SH-SY5Y (cell line): Measurements from ENCODE around the gene PACS2.

ENCODE experiments used
- GATA2 ChIP-seq: IDR thresholded peaks from 2 replicates; pipeline ENCODE4 v1.6.1; 2011; ENCODE audit warnings: mild to moderate bottlenecking, low read depth, low read length
- GATA3 ChIP-seq: IDR thresholded peaks from 2 replicates; pipeline ENCODE4 v1.6.1; 2011; ENCODE audit warnings: low read depth, mild to moderate bottlenecking, low read length, moderate library complexity

PACS2 gene

GRCh38 chr14:105369653-105370040 is 55.1 kb downstream of the PACS2 start:
- TF ChIP-seq GATA3, result no peak
- TF ChIP-seq GATA2, result no peak

GRCh38 chr14:105374389-105374788 is 59.8 kb downstream of the PACS2 start:
- no peak for TF ChIP-seq GATA2
- no peak for TF ChIP-seq GATA3

GRCh38 chr14:105375635-105376057 is 61.1 kb downstream of the PACS2 start:
- TF ChIP-seq GATA3 (no peak), GATA2 (no peak)

GRCh38 chr14:105376521-105377440 is 62.2 kb downstream of the PACS2 start:
- TF ChIP-seq GATA3, result no peak
- no peak for TF ChIP-seq GATA2

- no peak for TF ChIP-seq GATA3
- TF ChIP-seq GATA2, result no peak
Measured at GRCh38 chr14:105377555-105378182, 63.1 kb downstream of the PACS2 start.

GRCh38 chr14:105378199-105378598 is 63.7 kb downstream of the PACS2 start:
- TF ChIP-seq GATA2 (no peak), GATA3 (no peak)

GRCh38 chr14:105378873-105379685 is 64.5 kb downstream of the PACS2 start:
- TF ChIP-seq GATA2 (no peak), GATA3 (no peak)

- TF ChIP-seq GATA3 (no peak), GATA2 (no peak)
Measured at GRCh38 chr14:105379946-105380345, 65.4 kb downstream of the PACS2 start.

- TF ChIP-seq GATA3, result no peak
- TF ChIP-seq GATA2, result no peak
Measured at GRCh38 chr14:105380756-105381155, 66.2 kb downstream of the PACS2 start.

- TF ChIP-seq GATA3, result no peak
- no peak for TF ChIP-seq GATA2
Measured at GRCh38 chr14:105381446-105382342, 67.1 kb downstream of the PACS2 start.

- TF ChIP-seq GATA2, result no peak
- no peak for TF ChIP-seq GATA3
Measured at GRCh38 chr14:105382343-105383082, 68.0 kb downstream of the PACS2 start.

- no peak for TF ChIP-seq GATA3
Measured at GRCh38 chr14:105383083-105383730, 68.7 kb downstream of the PACS2 start.
